Stimulated activated naive B cell treated with anti-CD40 and anti-IgM and Interleukin-4, amounts not matched to agents 10 μg/mL and 1 μg/mL and 100 μg/mL, for 72 hours (primary cell): ENCODE results near the gene CNRIP1.

ENCODE experiments used
- ATAC-seq, 2 donors: fragments of 150-1000 bp; cut with Tn5 transposase; replicated peaks; 2 replicates each; pipeline ENCODE4 v1.10.0; 2021; ENCODE audit warnings: moderate library complexity in 1 of 2
- DNase-seq: peaks from one replicate; pipeline ENCODE4 v3.0.0; 2021
- H3K27ac Mint-ChIP-seq: one replicate; pipeline ENCODE4 v1.8.0; 2022; ENCODE audit warnings: mild to moderate bottlenecking, mixed read lengths
- H3K27me3 Mint-ChIP-seq, 2 donors: one replicate each; pipeline ENCODE4 v1.8.0; 2022; ENCODE audit warnings: mixed read lengths in 2 of 2
- H3K36me3 Mint-ChIP-seq, 2 donors: one replicate each; pipeline ENCODE4 v1.8.0; 2022; ENCODE audit warnings: mixed read lengths in 2 of 2, mild to moderate bottlenecking in 1 of 2
- H3K4me1 Mint-ChIP-seq, 2 donors: one replicate each; pipeline ENCODE4 v1.8.0; 2022; ENCODE audit warnings: mixed read lengths in 2 of 2, mild to moderate bottlenecking in 1 of 2
- H3K4me3 Mint-ChIP-seq, 2 donors: one replicate each; pipeline ENCODE4 v1.8.0; 2022; ENCODE audit warnings: mild to moderate bottlenecking in 2 of 2, mixed read lengths in 2 of 2, moderate library complexity in 1 of 2
- H3K9me3 Mint-ChIP-seq, 2 donors: one replicate each; pipeline ENCODE4 v1.8.0; 2022; ENCODE audit warnings: mixed read lengths in 2 of 2, mild to moderate bottlenecking in 1 of 2

CNRIP1 gene

DNA sequence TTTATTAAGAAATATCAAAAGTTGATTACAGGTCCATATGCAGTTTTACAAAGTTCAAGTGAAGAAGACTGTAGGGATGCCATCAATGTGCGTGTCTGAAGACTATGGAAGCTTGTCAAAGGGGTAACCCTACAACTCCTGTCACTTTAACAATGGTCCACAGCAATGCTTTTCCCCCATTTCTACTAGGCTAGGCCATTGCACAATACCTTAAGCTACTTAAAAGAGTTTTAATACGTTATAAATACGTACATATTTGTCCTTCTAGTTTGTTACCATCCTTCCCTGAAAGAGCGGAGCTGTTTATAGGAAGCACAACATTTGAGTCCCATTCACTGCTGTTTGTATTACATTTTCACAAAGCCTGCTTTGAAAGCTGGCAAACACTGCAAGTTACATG is 26.7 kb downstream of the CNRIP1 start:
- no peaks in the 10 kb centered on the region for H3K36me3 Mint-ChIP-seq
- H3K27me3 Mint-ChIP-seq, result peaks cover 0 to 2% of the 10 kb centered on the region in 2 donors
- ATAC-seq, result no peak
- DNase-seq, result no peak
- no peaks in the 10 kb centered on the region for H3K9me3 Mint-ChIP-seq
- peaks cover 8 to 15% of the 10 kb centered on the region in 2 donors for H3K4me1 Mint-ChIP-seq
- no peak overlapping the region for H3K27ac Mint-ChIP-seq
- H3K4me3 Mint-ChIP-seq, result no peak overlapping the region

DNA sequence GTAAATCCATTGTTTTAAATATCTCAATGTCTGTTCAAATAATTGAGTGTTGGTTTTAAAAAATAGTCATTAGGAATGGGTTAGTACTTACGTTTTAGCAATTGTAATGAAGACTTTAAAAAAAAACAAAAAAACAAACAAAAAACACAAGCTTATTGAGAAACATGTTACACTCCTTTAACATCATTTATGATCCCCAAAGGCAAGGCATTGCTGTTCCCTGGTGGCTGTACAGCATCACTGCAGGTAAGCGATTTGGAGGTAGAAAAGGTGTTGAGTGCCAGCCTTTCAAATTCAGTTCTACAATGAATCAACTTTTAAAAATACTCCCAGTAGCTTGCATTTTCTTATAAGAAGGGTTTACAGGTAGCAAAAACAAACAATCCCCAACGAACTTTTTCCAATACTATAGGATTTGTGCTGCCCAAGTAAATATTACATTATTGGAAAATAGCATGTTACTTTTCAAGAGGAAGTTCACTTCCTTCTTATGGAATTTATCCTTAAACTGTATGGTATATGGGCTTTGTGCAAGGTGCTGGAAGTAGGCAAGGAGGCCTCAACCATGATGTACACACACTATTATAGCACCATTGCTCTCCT is 27.5 kb downstream of the CNRIP1 start:
- no peak overlapping the region for H3K27ac Mint-ChIP-seq
- peak in 1 of 2 donors; percentile 53 for ATAC-seq
- peaks cover 0 to 6% of the 10 kb centered on the region in 2 donors for H3K27me3 Mint-ChIP-seq
- peaks cover 10 to 19% of the 10 kb centered on the region in 2 donors for H3K4me1 Mint-ChIP-seq
- H3K9me3 Mint-ChIP-seq, result no peaks in the 10 kb centered on the region
- no peak overlapping the region for H3K4me3 Mint-ChIP-seq
- H3K36me3 Mint-ChIP-seq, result no peaks in the 10 kb centered on the region
- DNase-seq, result no peak

DNA sequence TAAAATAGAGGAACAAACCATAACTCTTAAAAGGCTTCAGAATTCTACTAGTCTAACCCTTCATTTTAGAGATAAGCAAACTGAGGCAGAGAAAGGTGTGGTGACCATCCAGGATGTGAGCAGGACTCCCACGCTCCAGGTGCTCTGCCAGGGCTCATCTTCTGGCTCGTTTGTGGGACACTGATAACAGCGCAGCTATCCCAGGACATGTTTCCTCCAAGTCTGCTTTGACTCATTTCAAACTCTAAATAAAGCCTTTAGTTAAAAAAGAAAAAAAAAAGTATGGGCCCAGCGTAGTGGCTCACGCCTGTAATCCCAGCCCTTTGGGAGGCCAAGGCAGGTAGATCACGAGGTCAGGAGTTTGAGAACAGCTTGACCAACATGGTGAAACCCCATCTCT is 28.4 kb downstream of the CNRIP1 start:
- H3K4me3 Mint-ChIP-seq, result no peak overlapping the region
- H3K27ac Mint-ChIP-seq, result no peak overlapping the region
- no peaks in the 10 kb centered on the region for H3K36me3 Mint-ChIP-seq
- DNase-seq (no peak), ATAC-seq (no peak)
- H3K27me3 Mint-ChIP-seq, result peaks cover 0 to 6% of the 10 kb centered on the region in 2 donors
- H3K9me3 Mint-ChIP-seq, result no peaks in the 10 kb centered on the region
- peaks cover 10 to 19% of the 10 kb centered on the region in 2 donors for H3K4me1 Mint-ChIP-seq

DNA sequence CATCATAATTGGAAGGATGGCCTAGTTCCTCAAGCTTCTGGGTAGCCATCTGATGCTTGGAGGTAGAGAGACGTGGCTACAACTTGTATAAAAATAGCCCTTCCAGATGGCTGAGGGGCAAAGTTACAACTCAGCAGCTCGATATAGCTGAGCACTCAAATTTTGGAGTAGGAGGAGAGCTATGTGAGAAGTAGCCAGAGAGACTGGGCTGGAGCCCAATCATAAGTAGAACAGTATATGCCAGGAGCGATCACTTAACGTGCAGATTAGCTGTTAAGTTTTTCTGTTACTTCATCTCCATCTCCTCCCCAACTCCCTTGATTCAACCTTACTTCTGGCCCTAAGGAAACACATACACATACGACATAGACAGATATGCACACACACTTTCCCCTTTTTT is 28.8 kb downstream of the CNRIP1 start:
- no peak for DNase-seq
- Mint-ChIP-seq H3K27ac (no peak overlapping the region), H3K4me3 (no peak overlapping the region), H3K27me3 (peaks cover 0 to 6% of the 10 kb centered on the region in 2 donors), H3K36me3 (no peaks in the 10 kb centered on the region), H3K9me3 (no peaks in the 10 kb centered on the region), H3K4me1 (peaks cover 10 to 19% of the 10 kb centered on the region in 2 donors)
- no peak for ATAC-seq

DNA sequence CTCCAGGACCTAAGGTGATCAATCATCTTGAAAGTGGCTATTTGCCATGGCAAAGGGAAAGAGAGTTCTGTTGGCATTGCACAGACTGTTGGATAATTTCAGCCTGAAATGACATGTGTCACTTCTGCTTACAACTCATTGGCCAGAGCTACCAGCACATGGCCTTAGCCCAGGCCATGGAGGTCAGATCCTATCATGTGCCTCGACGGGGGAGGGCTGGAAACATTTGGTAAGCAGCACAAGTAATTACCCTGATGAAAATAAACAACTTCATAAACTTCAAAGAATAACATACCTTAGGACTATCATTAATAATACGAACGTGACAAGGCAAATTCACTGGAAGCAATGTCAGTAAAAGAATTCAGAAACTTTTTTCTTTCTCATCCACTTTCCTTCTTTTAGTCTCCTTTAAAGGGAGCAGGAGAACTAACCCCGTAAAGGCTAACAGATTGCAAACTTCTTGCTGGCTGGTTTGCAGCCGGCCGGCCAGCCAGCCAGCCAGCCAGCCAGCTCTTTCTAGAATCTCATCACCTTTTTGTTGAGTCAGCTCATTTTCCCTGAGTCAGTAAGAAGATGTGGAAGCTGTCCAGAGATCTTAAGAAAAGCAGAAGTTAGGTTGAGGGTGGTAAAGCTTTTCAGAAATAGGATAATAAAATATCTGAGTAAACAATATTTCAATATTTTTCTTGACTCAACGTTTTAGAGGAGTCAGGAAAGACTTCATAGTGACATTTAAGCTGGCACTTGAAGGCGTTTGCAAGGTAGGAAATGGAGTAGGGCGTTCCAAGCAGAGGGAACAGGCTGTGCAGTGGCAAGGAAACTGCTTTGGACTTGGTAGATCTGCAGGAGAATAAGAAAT is 31.9 kb downstream of the CNRIP1 start:
- H3K27me3 Mint-ChIP-seq, result peaks cover 3 to 6% of the 10 kb centered on the region in 2 donors
- H3K36me3 Mint-ChIP-seq, result no peaks in the 10 kb centered on the region
- H3K4me1 Mint-ChIP-seq, result peaks cover 3 to 8% of the 10 kb centered on the region in 2 donors
- no peaks in the 10 kb centered on the region for H3K9me3 Mint-ChIP-seq
- H3K4me3 Mint-ChIP-seq, result no peak overlapping the region
- ATAC-seq, result no peak
- no peak for DNase-seq
- H3K27ac Mint-ChIP-seq, result no peak overlapping the region

DNA sequence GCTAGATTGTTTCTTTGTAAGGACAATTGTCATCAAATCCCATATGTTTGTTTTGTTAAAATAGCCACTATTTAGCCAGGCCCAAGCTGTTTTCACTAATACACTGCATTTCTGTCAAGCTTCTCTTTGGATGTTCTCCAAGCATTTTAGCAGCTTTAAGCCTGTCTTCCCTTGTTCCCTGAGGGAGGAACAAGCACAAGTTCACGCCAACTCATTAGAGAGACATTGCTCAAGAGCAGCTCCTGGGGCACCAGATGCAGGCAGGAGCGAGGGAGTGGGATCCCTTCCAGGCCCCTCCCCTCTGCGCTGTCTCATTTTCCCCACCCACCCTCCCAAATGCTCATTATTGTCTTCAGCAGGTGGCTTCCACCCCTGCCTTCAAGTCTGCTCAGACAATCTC is 34.9 kb downstream of the CNRIP1 start:
- Mint-ChIP-seq H3K4me3 (no peak overlapping the region), H3K27ac (no peak overlapping the region), H3K36me3 (no peaks in the 10 kb centered on the region), H3K27me3 (peaks cover 3 to 6% of the 10 kb centered on the region in 2 donors), H3K4me1 (peaks cover 3 to 13% of the 10 kb centered on the region in 2 donors), H3K9me3 (no peaks in the 10 kb centered on the region)
- DNase-seq (no peak), ATAC-seq (no peak)

DNA sequence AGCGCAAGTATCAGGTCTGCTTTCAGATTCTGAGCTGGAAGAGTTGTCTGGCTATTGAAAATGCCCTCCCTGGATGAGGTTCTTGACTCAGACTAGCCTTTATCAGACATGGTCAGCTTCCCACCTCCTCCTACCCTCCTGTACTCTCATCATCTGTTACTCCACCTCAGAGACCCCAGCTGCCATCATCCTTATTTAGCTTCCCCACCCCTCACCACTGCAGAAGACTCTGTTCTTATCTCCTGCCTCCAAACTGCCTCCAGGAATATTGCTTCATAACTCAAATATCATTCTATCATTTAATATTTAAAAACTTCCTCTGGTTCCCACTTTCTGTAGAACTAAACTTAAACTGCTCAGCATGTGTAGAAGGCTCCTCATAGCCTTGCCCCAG is 36.3 kb downstream of the CNRIP1 start:
- H3K4me3 Mint-ChIP-seq, result no peak overlapping the region
- no peak for DNase-seq
- H3K36me3 Mint-ChIP-seq, result no peaks in the 10 kb centered on the region
- H3K4me1 Mint-ChIP-seq, result peaks cover 3 to 13% of the 10 kb centered on the region in 2 donors
- H3K9me3 Mint-ChIP-seq, result no peaks in the 10 kb centered on the region
- peaks cover 3 to 6% of the 10 kb centered on the region in 2 donors for H3K27me3 Mint-ChIP-seq
- no peak overlapping the region for H3K27ac Mint-ChIP-seq
- no peak for ATAC-seq

DNA sequence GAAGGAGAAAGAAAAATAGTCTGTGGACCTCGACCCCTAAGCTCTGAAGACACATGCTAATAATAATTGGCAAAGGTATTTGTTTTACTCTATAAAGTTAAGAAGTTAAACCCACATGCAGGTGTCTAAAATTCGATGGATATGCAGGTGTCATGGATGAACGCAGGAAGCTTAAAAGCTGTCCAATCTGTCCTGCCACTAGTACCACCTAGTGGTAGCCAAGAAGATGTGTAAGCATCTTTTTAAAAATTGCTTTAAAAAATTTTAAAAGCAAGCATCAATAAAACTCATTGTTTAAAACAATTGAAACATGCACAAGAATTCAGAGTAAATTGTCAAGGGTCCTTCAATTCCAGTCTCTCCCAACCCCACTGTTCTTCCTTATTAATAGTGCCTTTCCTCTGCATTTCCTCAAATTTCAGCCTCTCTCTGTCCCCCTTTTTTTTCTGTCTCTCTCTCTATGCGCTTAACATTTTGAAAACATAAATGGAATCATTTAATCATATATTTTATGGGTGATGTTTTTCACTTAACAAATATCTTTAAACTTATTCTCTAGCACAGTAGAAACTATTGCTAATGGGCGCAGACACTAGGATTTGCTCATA is 36.8 kb downstream of the CNRIP1 start:
- no peak overlapping the region for H3K4me3 Mint-ChIP-seq
- DNase-seq, result no peak
- H3K27me3 Mint-ChIP-seq, result peaks cover 3% of the 10 kb centered on the region in 2 donors
- ATAC-seq, result peak; percentile 61 to 65
- H3K36me3 Mint-ChIP-seq, result no peaks in the 10 kb centered on the region
- no peaks in the 10 kb centered on the region for H3K9me3 Mint-ChIP-seq
- H3K27ac Mint-ChIP-seq, result no peak overlapping the region
- H3K4me1 Mint-ChIP-seq, result peaks cover 3 to 9% of the 10 kb centered on the region in 2 donors

DNA sequence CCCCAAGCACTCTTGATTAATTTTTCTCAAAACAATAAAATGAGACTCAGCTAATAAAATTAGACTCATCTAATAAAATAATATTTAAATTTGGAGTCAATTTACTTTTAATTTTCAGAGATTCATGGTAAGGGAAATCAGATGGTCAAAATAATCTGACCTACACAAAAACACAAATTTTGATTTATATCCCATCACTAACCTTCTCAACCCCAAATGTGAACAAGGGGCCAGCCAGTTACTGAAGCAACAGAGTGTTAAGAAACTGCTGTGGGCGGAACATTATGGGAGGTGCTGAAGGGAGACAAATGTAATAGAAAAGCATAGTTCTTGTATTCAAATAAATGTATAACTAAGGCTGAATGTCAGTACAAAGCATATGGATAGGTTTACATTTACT is 39.0 kb downstream of the CNRIP1 start:
- Mint-ChIP-seq H3K27ac (no peak overlapping the region), H3K36me3 (no peaks in the 10 kb centered on the region), H3K27me3 (peaks cover 0 to 3% of the 10 kb centered on the region in 2 donors), H3K4me1 (peaks cover 0 to 6% of the 10 kb centered on the region in 2 donors), H3K4me3 (no peak overlapping the region), H3K9me3 (no peaks in the 10 kb centered on the region)
- DNase-seq, result no peak
- ATAC-seq, result no peak

DNA sequence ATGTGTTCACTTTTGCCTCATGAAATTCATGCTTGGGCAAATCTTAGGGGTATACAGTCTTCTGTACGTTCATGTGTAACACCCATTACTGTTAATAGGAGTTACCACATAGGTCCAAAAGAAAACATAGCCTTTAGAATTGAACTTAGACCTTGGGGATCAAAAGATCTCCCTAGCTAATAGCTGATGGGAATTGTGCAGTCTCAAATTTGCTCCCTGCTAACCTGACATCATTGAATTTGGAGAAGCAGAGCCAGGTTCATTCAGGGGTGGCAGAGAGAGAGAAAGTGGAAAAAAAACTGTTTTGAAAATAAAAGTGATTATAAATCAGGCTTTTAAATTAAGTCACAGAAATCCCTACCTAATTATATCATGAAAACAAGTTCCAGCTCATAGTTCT is 39.4 kb downstream of the CNRIP1 start:
- DNase-seq (no peak), ATAC-seq (no peak)
- no peaks in the 10 kb centered on the region for H3K9me3 Mint-ChIP-seq
- no peak overlapping the region for H3K27ac Mint-ChIP-seq
- H3K27me3 Mint-ChIP-seq, result peaks cover 0 to 3% of the 10 kb centered on the region in 2 donors
- no peaks in the 10 kb centered on the region for H3K36me3 Mint-ChIP-seq
- no peak overlapping the region for H3K4me3 Mint-ChIP-seq
- H3K4me1 Mint-ChIP-seq, result peaks cover 0 to 6% of the 10 kb centered on the region in 2 donors

DNA sequence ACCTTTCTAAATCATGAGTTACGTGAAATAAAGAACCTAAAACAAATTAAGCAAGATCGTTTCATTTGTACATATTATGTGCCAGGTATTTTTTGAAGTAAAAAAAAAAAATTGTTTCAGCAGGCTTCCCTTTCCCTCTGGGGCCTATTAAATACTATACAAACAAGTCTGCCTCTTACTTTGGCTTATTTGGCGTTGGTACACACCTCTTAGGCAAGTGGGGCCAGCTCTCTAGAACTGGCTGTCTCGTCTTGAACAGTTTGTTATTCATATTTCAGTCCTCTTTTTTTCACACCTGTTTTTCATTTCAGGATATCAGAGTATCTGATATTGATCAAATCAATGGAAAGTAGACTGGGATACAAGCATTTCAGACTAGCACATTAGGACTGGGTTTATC is 40.1 kb downstream of the CNRIP1 start:
- Mint-ChIP-seq H3K27ac (no peak overlapping the region), H3K27me3 (peaks cover 0 to 3% of the 10 kb centered on the region in 2 donors), H3K4me1 (peaks cover 0 to 6% of the 10 kb centered on the region in 2 donors), H3K9me3 (no peaks in the 10 kb centered on the region), H3K4me3 (no peak overlapping the region), H3K36me3 (no peaks in the 10 kb centered on the region)
- DNase-seq (no peak), ATAC-seq (no peak)

DNA sequence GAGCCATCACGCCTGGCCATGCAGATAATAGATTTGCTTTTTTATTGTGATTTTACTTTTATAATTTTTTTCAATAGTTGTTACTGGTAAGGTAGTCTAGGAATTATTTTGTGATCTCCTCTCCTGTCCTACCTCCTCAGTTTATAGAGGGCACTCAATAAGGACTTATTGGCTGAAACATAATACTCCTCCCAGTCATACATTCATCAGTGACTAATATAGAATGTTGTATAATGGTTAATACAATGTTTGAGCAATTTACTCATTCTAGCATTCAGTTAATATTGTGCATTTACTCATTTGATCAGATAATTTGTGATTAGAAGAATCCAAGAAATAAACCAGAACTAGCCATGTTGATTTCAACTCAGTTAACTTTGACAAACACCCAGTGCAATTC is 41.6 kb downstream of the CNRIP1 start:
- Mint-ChIP-seq H3K36me3 (no peaks in the 10 kb centered on the region), H3K9me3 (no peaks in the 10 kb centered on the region), H3K27me3 (no peaks in the 10 kb centered on the region), H3K4me3 (no peak overlapping the region), H3K27ac (no peak overlapping the region), H3K4me1 (peaks cover 0 to 6% of the 10 kb centered on the region in 2 donors)
- no peak for DNase-seq
- ATAC-seq, result no peak

DNA sequence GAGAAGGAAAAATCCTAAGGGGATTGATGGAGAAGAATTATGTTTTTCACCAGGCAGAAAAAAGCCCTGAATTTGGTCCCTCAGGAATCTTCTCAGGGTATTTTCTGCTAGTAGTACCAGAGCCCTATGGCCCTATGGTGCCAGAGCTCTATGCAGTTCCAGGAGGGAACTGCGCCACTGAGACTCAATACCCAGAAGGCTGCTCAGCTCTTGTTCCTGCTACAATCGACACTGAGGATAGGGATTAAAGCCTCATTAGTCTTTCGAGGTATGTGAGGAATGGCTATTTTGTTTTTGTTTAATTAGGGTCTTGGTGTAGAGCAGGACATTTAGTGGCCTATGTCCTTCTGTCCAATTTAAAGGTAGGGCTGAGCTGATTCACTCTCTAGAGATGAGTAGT is 45.7 kb downstream of the CNRIP1 start:
- no peaks in the 10 kb centered on the region for H3K36me3 Mint-ChIP-seq
- no peaks in the 10 kb centered on the region for H3K9me3 Mint-ChIP-seq
- DNase-seq (no peak), ATAC-seq (no peak)
- H3K4me3 Mint-ChIP-seq, result no peak overlapping the region
- H3K4me1 Mint-ChIP-seq, result no peaks in the 10 kb centered on the region
- H3K27me3 Mint-ChIP-seq, result no peaks in the 10 kb centered on the region
- no peak overlapping the region for H3K27ac Mint-ChIP-seq

DNA sequence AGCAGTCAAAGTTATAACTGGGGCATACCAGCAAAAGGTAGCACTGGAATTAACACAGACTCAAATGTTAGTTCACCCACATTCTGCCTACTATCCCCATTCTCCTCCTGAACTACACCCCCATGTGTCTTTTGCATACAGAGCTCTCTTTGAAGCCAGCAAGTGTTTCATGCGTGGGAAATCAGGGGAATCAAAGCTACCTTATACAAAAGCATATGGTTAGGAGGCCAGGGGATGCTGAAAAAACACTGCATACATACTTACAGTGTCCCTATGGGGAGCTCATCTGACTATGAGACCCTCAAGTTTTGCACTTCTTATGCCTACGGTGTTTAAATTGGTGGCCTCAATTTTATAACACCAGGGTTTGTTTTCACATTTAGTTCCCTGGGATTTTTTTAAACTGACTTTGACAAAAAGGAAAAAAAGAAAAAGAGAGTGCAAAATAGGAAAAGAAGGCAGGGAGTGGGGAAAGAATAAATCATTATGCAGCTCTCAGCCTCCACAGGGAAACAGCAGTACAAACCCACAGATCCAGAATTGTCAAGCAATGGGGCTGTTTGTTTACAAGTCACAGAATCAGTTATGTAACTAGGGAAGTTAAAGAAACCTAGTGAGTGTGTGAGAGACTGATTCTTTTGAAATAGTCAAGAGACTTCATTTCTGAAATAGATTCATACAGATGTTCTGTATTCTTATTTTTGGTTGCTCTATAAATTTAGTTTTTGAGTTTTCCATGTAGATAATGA is 47.3 kb downstream of the CNRIP1 start:
- ATAC-seq (no peak), DNase-seq (no peak)
- no peaks in the 10 kb centered on the region for H3K36me3 Mint-ChIP-seq
- no peaks in the 10 kb centered on the region for H3K27me3 Mint-ChIP-seq
- no peak overlapping the region for H3K27ac Mint-ChIP-seq
- H3K4me1 Mint-ChIP-seq, result no peaks in the 10 kb centered on the region
- peaks cover 0 to 4% of the 10 kb centered on the region in 2 donors for H3K9me3 Mint-ChIP-seq
- H3K4me3 Mint-ChIP-seq, result no peak overlapping the region
